Suprapubic skin (tissue), 4 donors: ENCODE measurements around the gene BATF. TPM values are rescaled to one million over a fixed set of nuclear protein-coding genes. Genes with fewer than 3 reads are reported as not detected.

Experiments used
- DNase-seq, 2 donors: peaks; one replicate each; pipeline ENCODE4 v3.0.0-alpha.2; 2019; ENCODE audit warnings: low spot score in 2 of 2
- H3K27ac ChIP-seq: fragments of 200-600 bp; sonication (generic); one replicate; pipeline ENCODE4 v1.5.1; 2019
- H3K27me3 ChIP-seq: fragments of 200-600 bp; sonication (generic); one replicate; pipeline ENCODE4 v1.5.1; 2019
- H3K36me3 ChIP-seq: fragments of 200-600 bp; sonication (generic); one replicate; pipeline ENCODE4 v1.5.1; 2019
- H3K4me1 ChIP-seq: fragments of 200-600 bp; sonication (generic); one replicate; pipeline ENCODE4 v1.5.1; 2019
- H3K4me3 ChIP-seq: fragments of 200-600 bp; sonication (generic); one replicate; pipeline ENCODE4 v1.5.1; 2019; ENCODE audit warnings: mild to moderate bottlenecking
- H3K9me3 ChIP-seq: fragments of 200-600 bp; sonication (generic); one replicate; pipeline ENCODE4 v1.5.1; 2019
- EP300 ChIP-seq: sonication (generic); formaldehyde crosslinking; IDR thresholded peaks from one replicate; pipeline ENCODE4 v1.6.1; 2017; ENCODE audit warnings: antibody characterized with exemption
- POLR2A ChIP-seq, 2 donors: fragments of 450-650 bp; IDR thresholded peaks; one replicate each; pipeline ENCODE4 v1.6.1; 2017; ENCODE audit warnings: antibody characterized with exemption in 2 of 2, mild to moderate bottlenecking in 2 of 2, moderate library complexity in 2 of 2
- POLR2AphosphoS5 ChIP-seq, 3 donors: sonication (generic); formaldehyde crosslinking; IDR thresholded peaks; one replicate each; pipeline ENCODE4 v1.6.1; 2017; ENCODE audit warnings: antibody characterized with exemption in 3 of 3
- WGBS: methylation state at CpG from one replicate; pipeline ENCODE4 v1.1.5; 2018; 5-methylcytosine and 5-hydroxymethylcytosine counted together
- total RNA-seq, 4 donors: library from RNA; depleted of rRNA; stranded (reverse); fragments of >200 nt; gene quantifications; one replicate each; pipeline ENCODE4 v1.1.0, GENCODE V29; 2016
- TF ChIP-seq, protein P1 (sequence below), 2 donors: fragments of 200-600 bp in 1 of 2; fragments of 450-650 bp in 1 of 2; sonication (generic) in 1 of 2; IDR thresholded peaks; one replicate each; pipeline ENCODE4 v1.5.1; 2016 to 2019; ENCODE audit warnings: antibody characterized with exemption in 2 of 2, mild to moderate bottlenecking in 1 of 2, moderate library complexity in 1 of 2

Gene BATF
- total RNA-seq, 4 donors from 2014 or later, result 1.1 to 4.2 (median 1.1) TPM; not detected in 1

GRCh38 chr14:75591987-75592575 lies 69.8 kb downstream of the BATF start:
- Histone ChIP-seq H3K4me1 (no peaks in the 10 kb centered on the region), H3K4me3 (no peak overlapping the region), H3K27me3 (no peaks in the 10 kb centered on the region), H3K9me3 (no peaks in the 10 kb centered on the region), H3K36me3 (no peaks in the 10 kb centered on the region), H3K27ac (no peak overlapping the region)
- no peak for DNase-seq
- TF ChIP-seq, protein P1, sequence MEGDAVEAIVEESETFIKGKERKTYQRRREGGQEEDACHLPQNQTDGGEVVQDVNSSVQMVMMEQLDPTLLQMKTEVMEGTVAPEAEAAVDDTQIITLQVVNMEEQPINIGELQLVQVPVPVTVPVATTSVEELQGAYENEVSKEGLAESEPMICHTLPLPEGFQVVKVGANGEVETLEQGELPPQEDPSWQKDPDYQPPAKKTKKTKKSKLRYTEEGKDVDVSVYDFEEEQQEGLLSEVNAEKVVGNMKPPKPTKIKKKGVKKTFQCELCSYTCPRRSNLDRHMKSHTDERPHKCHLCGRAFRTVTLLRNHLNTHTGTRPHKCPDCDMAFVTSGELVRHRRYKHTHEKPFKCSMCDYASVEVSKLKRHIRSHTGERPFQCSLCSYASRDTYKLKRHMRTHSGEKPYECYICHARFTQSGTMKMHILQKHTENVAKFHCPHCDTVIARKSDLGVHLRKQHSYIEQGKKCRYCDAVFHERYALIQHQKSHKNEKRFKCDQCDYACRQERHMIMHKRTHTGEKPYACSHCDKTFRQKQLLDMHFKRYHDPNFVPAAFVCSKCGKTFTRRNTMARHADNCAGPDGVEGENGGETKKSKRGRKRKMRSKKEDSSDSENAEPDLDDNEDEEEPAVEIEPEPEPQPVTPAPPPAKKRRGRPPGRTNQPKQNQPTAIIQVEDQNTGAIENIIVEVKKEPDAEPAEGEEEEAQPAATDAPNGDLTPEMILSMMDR (IDR thresholded peaks at IDR 0.05), result no peak
- no peak for TF ChIP-seq POLR2AphosphoS5 (IDR thresholded peaks at IDR 0.05)
- TF ChIP-seq EP300, result no peak
- no peak for TF ChIP-seq POLR2A (IDR thresholded peaks at IDR 0.05)

DNA sequence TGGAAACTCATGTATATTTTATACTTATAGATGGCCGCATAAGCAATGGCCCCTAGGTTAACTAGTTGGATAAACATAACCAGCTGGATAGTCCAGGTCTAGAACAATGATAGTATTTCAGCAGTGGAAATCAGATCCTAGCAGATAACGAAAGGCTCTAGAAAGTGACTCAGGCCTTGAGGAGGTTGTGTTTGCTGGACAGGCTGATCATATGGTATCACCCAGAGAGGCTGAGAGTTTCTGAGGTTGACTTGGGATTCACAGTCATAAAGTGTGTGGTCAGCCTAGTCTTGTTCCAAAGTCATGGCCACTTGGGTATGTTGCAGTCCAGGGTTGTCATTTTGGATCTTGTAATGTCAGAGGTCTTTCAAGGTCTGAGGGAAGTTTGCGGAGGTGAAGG lies 73.0 kb downstream of the BATF start:
- Histone ChIP-seq H3K36me3 (no peaks in the 10 kb centered on the region), H3K27me3 (no peaks in the 10 kb centered on the region), H3K4me1 (no peaks in the 10 kb centered on the region), H3K9me3 (no peaks in the 10 kb centered on the region), H3K4me3 (no peak overlapping the region), H3K27ac (no peak overlapping the region)
- WGBS, result 93% methylated on average over 3 of the region's 3 CpGs
- TF ChIP-seq, protein P1 (IDR thresholded peaks at IDR 0.05), result no peak
- TF ChIP-seq POLR2AphosphoS5 (IDR thresholded peaks at IDR 0.05) (no peak), EP300 (no peak), POLR2A (IDR thresholded peaks at IDR 0.05) (no peak)
- no peak for DNase-seq

Other genes starting within 250 kb of the BATF start
- 1,000 to 10,000 TPM; 2,120 to 3,987 (median 3,212) TPM for gene FOS, start 243.6 kb upstream of the BATF start, total RNA-seq
- 10 to 100 TPM; 36.0 to 72.7 (median 50.4) TPM for gene JDP2, start 94.4 kb upstream of the BATF start, total RNA-seq
- 10 to 100 TPM in 3 of 4 donors, 1 to 10 TPM in 1; 9.0 to 23.4 (median 17.4) TPM for gene FLVCR2, start 56.2 kb downstream of the BATF start, total RNA-seq
- gene ERG28, start 138.4 kb downstream of the BATF start, total RNA-seq, result 10 to 100 TPM; 10.2 to 18.3 (median 15.3) TPM
- gene TTLL5, start 138.8 kb downstream of the BATF start, total RNA-seq, result 10 to 100 TPM; 24.4 to 56.4 (median 34.8) TPM